Testis (tissue), 3 donors: ENCODE results near the gene TACC2. TPM values are rescaled to one million over a fixed set of nuclear protein-coding genes. Genes with fewer than 3 reads are reported as not detected.

Experiments used
- DNase-seq: peaks from one replicate; pipeline ENCODE4 v3.0.0-alpha.2; 2019
- H3K27ac ChIP-seq, 2 donors: fragments of 200-600 bp; sonication (generic); one replicate each; pipeline ENCODE4 v1.5.1; 2019
- H3K27me3 ChIP-seq: fragments of 200-600 bp; sonication (generic); one replicate; pipeline ENCODE4 v1.5.1; 2019
- H3K36me3 ChIP-seq: fragments of 200-600 bp; sonication (generic); one replicate; pipeline ENCODE4 v1.5.1; 2017; ENCODE audit warnings: low read depth; ENCODE audit errors: missing control alignments
- H3K4me1 ChIP-seq: fragments of 200-600 bp; sonication (generic); one replicate; pipeline ENCODE4 v1.5.1; 2019
- H3K4me3 ChIP-seq, 2 donors: fragments of 200-600 bp; sonication (generic); one replicate each; pipeline ENCODE4 v1.5.1; 2017 to 2019
- H3K9me3 ChIP-seq: fragments of 200-600 bp; sonication (generic); one replicate; pipeline ENCODE4 v1.5.1; 2017
- CTCF ChIP-seq, 3 experiments: fragments of 450-650 bp in 2 of 3; fragments of 200-600 bp in 1 of 3; sonication (generic) in 1 of 3; IDR thresholded peaks; one replicate each; pipeline ENCODE4 v1.5.1; 2016 to 2019; ENCODE audit warnings: antibody characterized with exemption in 3 of 3, mild to moderate bottlenecking in 2 of 3, moderate library complexity in 1 of 3
- POLR2A ChIP-seq: fragments of 450-650 bp; IDR thresholded peaks from one replicate; pipeline ENCODE4 v1.6.1; 2017; ENCODE audit warnings: antibody characterized with exemption, mild to moderate bottlenecking, moderate library complexity
- WGBS, 2 donors: methylation state at CpG; one replicate each; pipeline ENCODE4 v1.1.5; 2018; 5-methylcytosine and 5-hydroxymethylcytosine counted together
- intact Hi-C: fragments of 100-400 bp; cut with DNase I; formaldehyde crosslinking; loops from one replicate; pipeline ENCODE4 v1.15.1; 2023; ENCODE audit warnings: low total_unique reads
- polyA plus RNA-seq: library from polyadenylated mRNA; stranded (reverse); fragments of 350-450 nt; fragmentation: Illumina TruSeq; extraction: RNeasy Lipid Tissue Mini Kit (QIAGEN cat#74804); gene quantifications from one replicate; pipeline ENCODE4 v1.2.3, GENCODE V29; 2014; ENCODE audit warnings: low read depth, low replicate concordance; ENCODE audit not compliant: insufficient read depth
- total RNA-seq, 2 donors: library from RNA; depleted of rRNA; stranded (reverse); fragments of >200 nt; gene quantifications; one replicate each; pipeline ENCODE4 v1.2.3, GENCODE V29; 2016

The TACC2 gene
- total and polyA plus RNA-seq, 3 donors from 2014 or later = 18.0 to 24.2 (median 21.3) TPM

- Histone ChIP-seq H3K27me3 (no peaks in the 10 kb centered on the region), H3K9me3 (no peaks in the 10 kb centered on the region), H3K4me1 (no peaks in the 10 kb centered on the region), H3K4me3 (no peak overlapping the region), H3K36me3 (no peaks in the 10 kb centered on the region), H3K27ac (no peak overlapping the region)
- WGBS, 2 donors = 82 to 85% methylated on average over 9 of the region's 9 CpGs
- TF ChIP-seq CTCF (IDR thresholded peaks at IDR 0.05) = no peak
- no peak for TF ChIP-seq POLR2A
- intact Hi-C loops = no loop called here
- DNase-seq = no peak
Measured at GRCh38 chr10:122033224-122033926, 44.4 kb downstream of the TACC2 start.

- TF ChIP-seq CTCF (IDR thresholded peaks at IDR 0.05) (no peak), POLR2A (no peak)
- H3K36me3 ChIP-seq = no peaks in the 10 kb centered on the region
- no peaks in the 10 kb centered on the region for H3K9me3 ChIP-seq
- intact Hi-C loops = no loop called here
- 67 to 70% methylated on average over 6 of the region's 6 CpGs for WGBS, 2 donors
- H3K4me3 ChIP-seq = no peak overlapping the region
- no peak overlapping the region for H3K27ac ChIP-seq
- H3K4me1 ChIP-seq = no peaks in the 10 kb centered on the region
- H3K27me3 ChIP-seq = no peaks in the 10 kb centered on the region
- DNase-seq = no peak
Measured at GRCh38 chr10:122034149-122034756, 45.3 kb downstream of the TACC2 start.

- Histone ChIP-seq H3K27me3 (no peaks in the 10 kb centered on the region), H3K27ac (no peak overlapping the region), H3K4me3 (no peak overlapping the region), H3K4me1 (peaks cover 3% of the 10 kb centered on the region), H3K9me3 (no peaks in the 10 kb centered on the region), H3K36me3 (no peaks in the 10 kb centered on the region)
- no peak for DNase-seq
- intact Hi-C loops = no loop called here
- TF ChIP-seq POLR2A = no peak
- TF ChIP-seq CTCF (IDR thresholded peaks at IDR 0.05) = no peak
- 78 to 94% methylated on average over 5 to 8 of the region's 8 CpGs for WGBS, 2 donors
Measured at GRCh38 chr10:122040786-122041185, 51.8 kb downstream of the TACC2 start.

- no peak overlapping the region for H3K4me3 ChIP-seq
- TF ChIP-seq CTCF (IDR thresholded peaks at IDR 0.05) (no peak), POLR2A (no peak)
- no peak for DNase-seq
- no peak overlapping the region for H3K27ac ChIP-seq
- H3K4me1 ChIP-seq = peaks cover 3% of the 10 kb centered on the region
- intact Hi-C loops = no loop called here
- H3K27me3 ChIP-seq = no peaks in the 10 kb centered on the region
- 95 to 100% methylated on average over 1 of the region's 1 CpG for WGBS, 2 donors
- no peaks in the 10 kb centered on the region for H3K9me3 ChIP-seq
- no peaks in the 10 kb centered on the region for H3K36me3 ChIP-seq
Measured at GRCh38 chr10:122042836-122043235, 53.9 kb downstream of the TACC2 start.
